Measurements from ENCODE around the gene REV3L.
"Not testable (repeated sequence)": the region's sequence is repeated elsewhere in the genome, so short reads cannot be mapped to it uniquely, and the experiment has no call there.

The REV3L gene

DNA sequence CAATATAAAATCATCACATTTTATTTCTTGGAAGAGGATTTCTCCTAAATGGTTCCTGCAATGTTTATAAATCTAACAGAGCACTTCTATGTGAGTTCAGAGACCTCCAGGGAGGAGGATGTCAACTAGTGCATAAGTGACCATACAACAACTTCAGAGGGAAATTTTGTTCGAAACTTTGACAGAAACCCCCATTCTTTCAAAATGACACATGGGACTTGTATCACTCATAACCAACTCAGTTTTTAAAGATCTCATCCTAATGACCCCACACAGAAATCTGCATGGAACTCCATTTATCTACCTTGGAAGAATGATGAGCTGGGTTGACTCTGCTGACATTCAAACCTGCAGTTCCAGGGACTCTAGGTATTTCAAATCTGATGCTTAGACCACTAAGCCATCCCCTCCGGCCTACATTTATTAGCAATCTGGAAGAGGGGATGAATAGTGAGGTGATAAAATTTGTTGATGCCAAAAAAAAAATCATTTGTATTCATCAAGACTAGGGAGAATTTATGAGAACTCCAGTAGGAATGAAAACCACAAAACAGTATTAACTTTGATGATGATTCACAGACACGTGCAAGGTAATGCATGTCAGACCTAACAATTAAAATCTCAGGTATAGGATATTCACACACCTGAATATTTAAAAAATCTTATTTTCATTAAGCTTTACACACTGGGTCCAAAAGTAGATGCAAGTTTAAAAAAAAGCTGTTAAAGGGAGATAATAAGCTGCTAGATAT, 153.0 kb downstream of the REV3L start:
- Histone ChIP-seq H3K4me1 (ENCODE audit: control insufficient read depth, insufficient read depth, low read length) (no peaks in the 10 kb centered on the region), H3K9me3 (ENCODE audit: control insufficient read depth, low read length) (no peaks in the 10 kb centered on the region), H3K9ac (ENCODE audit: low read length) (no peak overlapping the region), H3K27me3 (replicated peaks; ENCODE audit: control insufficient read depth, insufficient read depth, low read length) (no peaks in the 10 kb centered on the region), H3K36me3 (ENCODE audit: control insufficient read depth, insufficient read depth, low read length, severe bottlenecking) (peaks cover 98% of the 10 kb centered on the region), H3K4me3 (ENCODE audit: low read length) (no peak overlapping the region)
- DNase-seq (ENCODE audit: low read depth): no peak

DNA sequence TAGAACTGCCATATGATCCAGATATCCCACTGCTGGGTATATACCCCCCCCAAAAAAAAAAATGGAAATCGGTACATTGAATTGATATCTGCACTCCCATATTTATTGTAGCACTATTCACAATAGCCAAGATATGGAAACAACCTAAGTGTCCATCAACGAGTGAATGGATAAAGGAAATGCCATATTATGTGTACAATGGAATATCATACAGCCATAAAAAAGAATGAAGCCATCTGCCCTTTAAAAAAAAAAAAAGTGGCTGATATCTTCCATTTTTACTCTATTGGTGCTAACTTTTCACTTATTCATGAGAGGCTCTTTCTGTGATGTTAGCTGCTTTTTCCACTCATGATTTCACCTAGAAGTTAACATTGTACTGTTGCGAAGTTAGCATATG, 156.5 kb downstream of the REV3L start:
- no peaks in the 10 kb centered on the region for H3K9me3 ChIP-seq (ENCODE audit: control insufficient read depth, low read length)
- H3K4me3 ChIP-seq (ENCODE audit: low read length): no peak overlapping the region
- no peaks in the 10 kb centered on the region for H3K27me3 ChIP-seq (replicated peaks; ENCODE audit: control insufficient read depth, insufficient read depth, low read length)
- no peak for DNase-seq (ENCODE audit: low read depth)
- no peaks in the 10 kb centered on the region for H3K4me1 ChIP-seq (ENCODE audit: control insufficient read depth, insufficient read depth, low read length)
- H3K9ac ChIP-seq (ENCODE audit: low read length): no peak overlapping the region
- H3K36me3 ChIP-seq (ENCODE audit: control insufficient read depth, insufficient read depth, low read length, severe bottlenecking): peaks cover 99% of the 10 kb centered on the region

DNA sequence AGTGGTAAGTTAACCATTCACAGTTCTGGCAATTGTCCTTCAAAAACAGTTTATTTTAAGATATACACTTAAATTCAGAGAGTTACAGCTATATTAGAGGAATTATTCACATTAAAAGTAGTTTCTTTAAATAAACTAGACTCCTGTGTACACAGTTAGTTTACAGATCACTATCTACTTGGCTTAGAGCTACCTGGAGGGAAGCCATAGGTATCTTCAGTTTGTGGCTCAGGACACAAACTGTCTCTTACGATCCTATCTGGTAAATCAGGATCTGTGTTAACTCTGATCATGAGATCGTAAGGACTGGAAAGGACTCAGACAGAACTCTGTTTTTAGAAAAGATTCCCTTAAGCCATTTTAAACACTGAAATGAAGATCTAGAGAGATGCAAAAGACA, 160.9 kb downstream of the REV3L start:
- Histone ChIP-seq H3K4me3 (ENCODE audit: low read length) (no peak overlapping the region), H3K4me1 (ENCODE audit: control insufficient read depth, insufficient read depth, low read length) (no peaks in the 10 kb centered on the region), H3K36me3 (ENCODE audit: control insufficient read depth, insufficient read depth, low read length, severe bottlenecking) (peaks cover 99% of the 10 kb centered on the region), H3K9ac (ENCODE audit: low read length) (no peak overlapping the region), H3K9me3 (ENCODE audit: control insufficient read depth, low read length) (no peaks in the 10 kb centered on the region), H3K27me3 (replicated peaks; ENCODE audit: control insufficient read depth, insufficient read depth, low read length) (no peaks in the 10 kb centered on the region)
- DNase-seq (ENCODE audit: low read depth): no peak

DNA sequence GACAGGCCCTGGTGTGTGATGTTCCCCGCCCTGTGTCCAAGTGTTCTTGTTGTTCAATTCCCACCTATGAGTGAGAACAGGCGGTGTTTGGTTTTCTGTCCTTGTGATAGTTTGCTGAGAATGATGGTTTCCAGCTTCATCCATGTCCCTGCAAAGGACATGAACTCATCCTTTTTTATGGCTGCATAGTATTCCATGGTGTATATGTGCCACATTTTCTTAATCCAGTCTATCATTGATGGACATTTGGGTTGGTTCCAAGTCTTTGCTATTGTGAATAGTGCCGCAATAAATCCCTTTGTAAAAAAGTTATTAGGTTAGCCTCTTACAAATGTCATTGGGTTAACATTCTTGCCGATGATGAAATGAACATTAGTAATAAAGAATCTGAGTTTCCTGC, 175.1 kb downstream of the REV3L start:
- DNase-seq (ENCODE audit: low read depth); H3K9me3 ChIP-seq (ENCODE audit: control insufficient read depth, low read length); H3K9ac ChIP-seq (ENCODE audit: low read length); H3K27me3 ChIP-seq (replicated peaks; ENCODE audit: control insufficient read depth, insufficient read depth, low read length); H3K4me1 ChIP-seq (ENCODE audit: control insufficient read depth, insufficient read depth, low read length); H3K4me3 ChIP-seq (ENCODE audit: low read length): not testable (repeated sequence)
- H3K36me3 ChIP-seq (ENCODE audit: control insufficient read depth, insufficient read depth, low read length, severe bottlenecking): peaks cover 88% of the 10 kb centered on the region

DNA sequence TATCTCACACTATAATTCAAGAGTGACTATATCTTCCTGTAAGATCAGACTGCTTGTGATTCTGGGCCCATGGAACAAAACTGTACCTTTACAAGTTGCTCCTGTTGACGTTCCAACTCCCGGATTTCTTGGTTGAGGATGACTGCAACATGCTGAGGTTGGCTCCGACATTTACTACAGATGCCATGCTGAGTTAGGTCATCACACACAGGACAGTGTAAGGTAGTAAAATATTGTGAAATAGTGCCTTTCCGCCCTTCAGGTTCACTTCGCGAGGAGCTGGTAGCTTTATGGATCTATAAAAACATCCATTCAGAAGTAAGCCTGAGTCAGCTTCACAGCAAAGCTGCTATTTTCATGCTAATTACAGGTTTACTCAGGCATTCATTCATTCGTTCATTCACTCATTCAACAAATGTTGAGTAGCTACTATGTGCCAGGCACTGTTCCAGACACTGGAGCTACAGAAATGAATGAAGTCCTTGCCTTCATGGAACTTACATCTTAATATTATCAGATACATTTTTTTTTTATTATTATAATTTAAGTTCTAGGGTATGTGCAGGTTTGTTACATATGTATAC, 175.7 kb downstream of the REV3L start:
- Histone ChIP-seq H3K4me1 (ENCODE audit: control insufficient read depth, insufficient read depth, low read length) (no peaks in the 10 kb centered on the region), H3K36me3 (ENCODE audit: control insufficient read depth, insufficient read depth, low read length, severe bottlenecking) (peaks cover 88% of the 10 kb centered on the region), H3K9me3 (ENCODE audit: control insufficient read depth, low read length) (no peaks in the 10 kb centered on the region), H3K4me3 (ENCODE audit: low read length) (no peak overlapping the region), H3K9ac (ENCODE audit: low read length) (no peak overlapping the region), H3K27me3 (replicated peaks; ENCODE audit: control insufficient read depth, insufficient read depth, low read length) (no peaks in the 10 kb centered on the region)
- DNase-seq (ENCODE audit: low read depth): no peak

DNA sequence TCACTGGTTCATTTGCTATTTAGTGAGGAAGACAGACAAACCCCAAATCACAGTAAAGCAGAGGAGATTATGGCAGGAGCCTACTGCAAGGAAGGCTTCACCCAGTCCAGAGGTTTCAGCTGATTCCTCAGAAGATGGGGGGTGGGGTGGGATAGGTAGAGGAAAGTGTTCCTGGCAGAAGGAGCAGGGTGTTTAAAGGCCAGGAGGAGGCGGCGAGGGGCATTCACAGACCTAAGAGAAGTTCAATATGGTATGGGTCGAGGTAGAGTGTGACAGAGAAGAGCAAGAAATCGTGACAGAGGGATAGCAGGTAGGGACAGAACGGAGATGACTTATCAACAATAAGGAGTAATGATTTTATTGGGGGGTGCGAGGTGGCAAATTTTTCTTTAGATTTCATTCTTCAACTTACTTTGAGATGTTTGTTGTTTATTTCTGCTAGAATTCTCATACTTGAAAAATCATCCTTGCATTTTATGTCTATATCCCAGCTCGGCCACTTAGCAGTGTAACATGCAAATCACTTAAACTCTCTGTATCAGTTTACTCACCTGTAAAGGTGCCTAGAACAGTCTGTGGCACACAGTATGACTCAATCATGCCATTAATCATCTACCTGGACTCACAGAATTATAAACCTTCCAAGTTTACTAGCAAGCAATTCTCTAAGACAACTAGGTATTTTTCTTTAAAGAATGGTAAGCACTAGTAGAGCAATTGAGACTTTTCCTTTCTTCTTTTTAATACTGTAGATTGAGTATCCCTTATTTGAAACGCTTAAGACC, 176.7 kb downstream of the REV3L start:
- Histone ChIP-seq H3K4me1 (ENCODE audit: control insufficient read depth, insufficient read depth, low read length) (no peaks in the 10 kb centered on the region), H3K9ac (ENCODE audit: low read length) (no peak overlapping the region), H3K9me3 (ENCODE audit: control insufficient read depth, low read length) (no peaks in the 10 kb centered on the region), H3K27me3 (replicated peaks; ENCODE audit: control insufficient read depth, insufficient read depth, low read length) (no peaks in the 10 kb centered on the region), H3K4me3 (ENCODE audit: low read length) (no peak overlapping the region), H3K36me3 (ENCODE audit: control insufficient read depth, insufficient read depth, low read length, severe bottlenecking) (peaks cover 89% of the 10 kb centered on the region)
- DNase-seq (ENCODE audit: low read depth): no peak

DNA sequence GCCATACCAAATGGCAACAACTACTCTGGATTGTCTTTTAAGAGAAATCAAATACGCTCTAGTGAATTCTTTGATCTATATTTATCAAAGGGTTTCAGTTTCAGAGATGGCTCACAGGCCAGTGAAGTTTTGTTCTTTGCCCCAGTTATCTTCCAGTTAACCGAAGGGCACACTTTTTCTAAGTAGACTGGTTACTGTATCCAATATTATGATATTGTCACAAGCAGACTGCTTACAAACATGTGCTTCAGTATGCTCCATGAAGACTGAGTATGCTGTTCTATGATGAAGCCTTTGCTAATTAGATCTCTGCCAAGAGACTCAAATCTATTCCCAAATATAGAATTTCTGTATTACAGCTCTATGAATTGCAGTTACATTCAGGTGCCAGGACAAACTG, 181.1 kb downstream of the REV3L start:
- DNase-seq (ENCODE audit: low read depth): no peak
- no peak overlapping the region for H3K9ac ChIP-seq (ENCODE audit: low read length)
- peaks cover 90% of the 10 kb centered on the region for H3K36me3 ChIP-seq (ENCODE audit: control insufficient read depth, insufficient read depth, low read length, severe bottlenecking)
- H3K27me3 ChIP-seq (replicated peaks; ENCODE audit: control insufficient read depth, insufficient read depth, low read length): no peaks in the 10 kb centered on the region
- H3K4me3 ChIP-seq (ENCODE audit: low read length): no peak overlapping the region
- H3K9me3 ChIP-seq (ENCODE audit: control insufficient read depth, low read length): no peaks in the 10 kb centered on the region
- H3K4me1 ChIP-seq (ENCODE audit: control insufficient read depth, insufficient read depth, low read length): no peaks in the 10 kb centered on the region

DNA sequence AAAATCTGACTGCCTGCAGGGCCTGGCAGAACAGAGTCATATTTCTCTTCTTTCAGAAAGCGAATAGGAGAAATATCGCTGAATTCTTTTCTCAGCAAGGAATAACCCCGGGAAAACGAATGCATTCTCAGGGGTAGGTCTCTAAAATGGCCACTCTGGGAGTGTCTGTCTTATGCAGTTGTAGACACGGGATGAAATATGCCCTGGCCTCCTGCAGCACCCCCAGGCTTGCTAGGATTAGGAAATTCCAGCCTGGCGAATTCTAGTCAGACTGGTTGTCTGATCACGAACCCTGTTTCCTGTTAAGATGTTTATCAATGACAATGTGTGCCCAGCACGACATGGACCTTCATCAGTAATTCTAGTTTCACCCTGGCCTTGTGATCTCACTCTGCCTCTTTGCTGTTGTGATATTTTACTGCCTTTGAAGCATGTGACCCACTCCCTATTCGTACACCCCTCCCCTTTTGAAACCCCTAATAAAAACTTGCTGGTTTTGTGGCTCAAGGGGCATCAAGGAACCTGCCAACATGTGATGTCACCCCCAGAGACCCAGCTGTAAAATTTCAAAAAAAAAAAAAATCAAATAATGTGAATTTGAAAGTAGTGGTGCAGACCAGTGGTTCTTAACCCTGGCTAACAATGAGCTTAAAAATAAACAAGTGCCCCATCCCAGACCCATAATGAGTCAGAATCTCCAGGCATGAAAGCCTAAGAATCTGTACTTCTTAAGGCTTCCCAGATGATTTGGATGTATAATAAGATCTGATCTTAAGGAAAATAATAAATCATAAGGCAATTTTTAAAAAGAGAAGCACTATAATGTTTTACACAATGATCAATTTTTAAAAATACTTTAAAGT, 181.8 kb downstream of the REV3L start:
- peaks cover 88% of the 10 kb centered on the region for H3K36me3 ChIP-seq (ENCODE audit: control insufficient read depth, insufficient read depth, low read length, severe bottlenecking)
- not testable (repeated sequence) for H3K4me1 ChIP-seq (ENCODE audit: control insufficient read depth, insufficient read depth, low read length); H3K27me3 ChIP-seq (replicated peaks; ENCODE audit: control insufficient read depth, insufficient read depth, low read length); H3K9ac ChIP-seq (ENCODE audit: low read length); H3K4me3 ChIP-seq (ENCODE audit: low read length); H3K9me3 ChIP-seq (ENCODE audit: control insufficient read depth, low read length)
- DNase-seq (ENCODE audit: low read depth): peak; percentile 15

DNA sequence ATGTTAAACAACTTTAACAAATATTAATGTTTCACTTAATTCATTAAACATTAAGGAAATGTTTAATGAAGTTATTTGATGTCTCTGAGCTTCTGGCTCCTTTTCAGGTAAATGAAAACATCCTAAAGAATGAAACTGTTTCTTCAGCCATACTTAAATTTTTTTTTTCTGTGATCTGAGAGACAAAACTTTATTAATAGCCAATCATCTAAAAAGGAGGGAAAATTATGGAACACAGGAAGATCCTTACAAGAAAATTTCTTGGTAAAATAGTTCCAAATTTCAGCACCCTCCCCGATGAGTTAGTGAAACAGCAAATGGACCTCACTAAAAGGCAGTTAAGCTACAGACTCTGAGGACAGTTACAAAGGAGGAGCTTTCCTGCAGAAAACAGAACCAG, 185.2 kb downstream of the REV3L start:
- H3K4me3 ChIP-seq (ENCODE audit: low read length): no peak overlapping the region
- H3K9ac ChIP-seq (ENCODE audit: low read length): no peak overlapping the region
- no peaks in the 10 kb centered on the region for H3K4me1 ChIP-seq (ENCODE audit: control insufficient read depth, insufficient read depth, low read length)
- no peaks in the 10 kb centered on the region for H3K27me3 ChIP-seq (replicated peaks; ENCODE audit: control insufficient read depth, insufficient read depth, low read length)
- no peak for DNase-seq (ENCODE audit: low read depth)
- H3K9me3 ChIP-seq (ENCODE audit: control insufficient read depth, low read length): no peaks in the 10 kb centered on the region
- peaks cover 63% of the 10 kb centered on the region for H3K36me3 ChIP-seq (ENCODE audit: control insufficient read depth, insufficient read depth, low read length, severe bottlenecking)

DNA sequence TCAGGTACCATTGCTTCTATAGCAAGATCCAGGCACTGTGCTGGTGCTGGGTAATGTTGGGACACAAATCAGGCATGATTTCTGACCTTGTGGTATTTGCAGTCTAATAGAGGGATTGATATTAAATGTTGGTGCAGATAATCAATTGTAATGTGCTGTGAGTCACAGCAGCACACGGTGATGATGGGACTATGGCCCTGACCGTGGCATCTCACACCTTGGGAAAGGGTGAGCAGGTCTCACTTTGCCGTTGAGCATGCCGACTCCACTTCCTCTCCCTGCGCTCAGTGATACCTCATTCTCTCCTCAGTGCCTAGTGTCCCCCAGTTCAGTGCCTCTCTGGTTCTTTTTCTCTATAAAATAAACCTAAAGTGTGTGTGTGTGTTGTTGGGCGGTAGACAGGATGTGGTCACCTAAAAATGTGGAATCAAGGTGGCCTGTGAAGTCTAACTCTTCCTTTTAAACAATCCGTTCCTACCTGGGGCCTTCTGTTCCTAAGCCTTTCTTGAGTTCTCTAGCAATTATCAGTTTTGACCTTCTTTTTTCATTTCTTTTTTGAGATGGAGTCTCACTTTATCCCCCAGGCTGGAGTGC, 188.5 kb downstream of the REV3L start:
- Histone ChIP-seq H3K4me1 (ENCODE audit: control insufficient read depth, insufficient read depth, low read length) (peaks cover 12% of the 10 kb centered on the region), H3K9ac (ENCODE audit: low read length) (no peak overlapping the region), H3K27me3 (replicated peaks; ENCODE audit: control insufficient read depth, insufficient read depth, low read length) (no peaks in the 10 kb centered on the region), H3K36me3 (ENCODE audit: control insufficient read depth, insufficient read depth, low read length, severe bottlenecking) (peaks cover 31% of the 10 kb centered on the region), H3K9me3 (ENCODE audit: control insufficient read depth, low read length) (no peaks in the 10 kb centered on the region), H3K4me3 (ENCODE audit: low read length) (no peak overlapping the region)
- no peak for DNase-seq (ENCODE audit: low read depth)
